A549 (cell line): ENCODE measurements around the gene UTP3. TPM values are rescaled to one million over a fixed set of nuclear protein-coding genes. Genes with fewer than 3 reads are reported as not detected.
"Not testable (repeated sequence)": the region's sequence is repeated elsewhere in the genome, so short reads cannot be mapped to it uniquely, and the experiment has no call there.

Source experiments
- ATAC-seq, 2 experiments: fragments of 200-7000 bp in 1 of 2; fragments of >200 bp in 1 of 2; cut with Nextera tagmentation in 1 of 2; cut with Tn5 transposase in 1 of 2; 3 replicates each; pipeline versions ENCODE4 v1.8.0 to v1.9.1; 2018 to 2020; ENCODE audit warnings: mild to moderate bottlenecking in 1 of 2, moderate library complexity in 1 of 2
- CTCF ChIA-PET: fragments of 300-600 bp; sonication (Branson Sonifier 250); formaldehyde crosslinking; extraction: SDS; loops from one replicate; lab custom pipeline; 2021; ENCODE audit warnings: antibody characterized with exemption, inconsistent platforms; lab: Yijun Ruan, JAX
- POLR2A ChIA-PET: fragments of 350-600 bp; formaldehyde crosslinking; extraction: SDS; loops from one replicate; lab custom pipeline; 2021; ENCODE audit warnings: antibody characterized with exemption, inconsistent platforms; lab: Yijun Ruan, JAX
- DNase-seq, 2 experiments: peaks; one replicate each; pipeline versions ENCODE4 v3.0.0 to v3.0.0-alpha.2; 2011 to 2016; ENCODE audit warnings: low read depth in 1 of 2, low spot score in 1 of 2
- FAIRE-seq: peaks from 2 replicates; lab custom pipeline; 2011; peaks lifted over from hg19 to GRCh38; lab: Jason Lieb, UNC
- H3K27ac ChIP-seq, 2 experiments: fragments of >200 bp; sonication (Bioruptor Twin); formaldehyde crosslinking; 3 replicates each; pipeline ENCODE4 v1.5.1; 2016 to 2017
- H3K4me1 ChIP-seq: fragments of >200 bp; sonication (Bioruptor Twin); formaldehyde crosslinking; 3 replicates; pipeline ENCODE4 v1.6.1; 2016
- H3K4me2 ChIP-seq: fragments of >200 bp; sonication (Bioruptor Twin); formaldehyde crosslinking; 3 replicates; pipeline ENCODE4 v1.6.1; 2016
- H3K4me3 ChIP-seq: fragments of >200 bp; sonication (Bioruptor Twin); formaldehyde crosslinking; 3 replicates; pipeline ENCODE4 v1.5.1; 2016
- H3K9me3 ChIP-seq: fragments of >200 bp; sonication (Bioruptor Twin); formaldehyde crosslinking; 3 replicates; pipeline ENCODE4 v1.6.1; 2016
- EHMT2 ChIP-seq: fragments of 200-600 bp; sonication (generic); IDR thresholded peaks from 2 replicates; pipeline ENCODE4 v1.6.1; 2016; ENCODE audit warnings: antibody characterized with exemption, low read depth, mild to moderate bottlenecking, moderate library complexity
- FOSL2 ChIP-seq, 2 experiments: fragments of 450-650 bp in 1 of 2; fragments of >200 bp in 1 of 2; sonication (Bioruptor Twin) in 1 of 2; formaldehyde crosslinking; IDR thresholded peaks; 2 replicates each; pipeline versions ENCODE4 v1.5.0 to v1.6.1; 2016 to 2020; ENCODE audit warnings: mild to moderate bottlenecking in 1 of 2, moderate library complexity in 1 of 2
- FOXS1 ChIP-seq: fragments of 250-450 bp; sonication (Bioruptor Pico); IDR thresholded peaks from 2 replicates; pipeline ENCODE4 v1.5.0; 2020; ENCODE audit warnings: mild to moderate bottlenecking, moderate library complexity
- HOXB13 ChIP-seq: fragments of 250-450 bp; sonication (Bioruptor Pico); IDR thresholded peaks from 2 replicates; pipeline ENCODE4 v1.5.0; 2020; ENCODE audit warnings: low read depth, mild to moderate bottlenecking, moderate library complexity
- SREBF2 ChIP-seq: fragments of 450-650 bp; IDR thresholded peaks from 2 replicates; pipeline ENCODE4 v1.6.1; 2014; ENCODE audit warnings: mild to moderate bottlenecking, moderate library complexity
- ZC3H11A ChIP-seq: fragments of 450-650 bp; IDR thresholded peaks from 2 replicates; pipeline ENCODE4 v1.6.1; 2014; ENCODE audit warnings: antibody characterized with exemption, mild to moderate bottlenecking
- ZNF302 ChIP-seq: fragments of 250-450 bp; sonication (Bioruptor Pico); IDR thresholded peaks from 2 replicates; pipeline ENCODE4 v1.9.0; 2021; ENCODE audit warnings: inconsistent platforms, mild to moderate bottlenecking, moderate library complexity
- ZSCAN20 ChIP-seq: fragments of 250-450 bp; sonication (Bioruptor Pico); IDR thresholded peaks from 2 replicates; pipeline ENCODE4 v1.8.0; 2022; ENCODE audit warnings: mild to moderate bottlenecking, moderate library complexity
- WGBS: methylation state at CpG from one replicate; pipeline ENCODE4 v1.1.6; 2017; ENCODE audit errors: missing lambda C conversion rate; 5-methylcytosine and 5-hydroxymethylcytosine counted together
- polyA plus RNA-seq, 4 experiments: library from polyadenylated mRNA; depleted of rRNA in 3 of 4; stranded (reverse); fragments of >200 nt; fragmentation: RNase III in 1 of 4; extraction: RNeasy Plus Mini Kit Qiagen cat#74134 plus additional on column Dnase treatment in 1 of 4; gene quantifications; 2 replicates in 3 of 4; 3 replicates in 1 of 4; pipeline ENCODE4 v1.2.3, GENCODE V29; 2011 to 2017
- TF ChIP-seq, protein P1 (sequence below): fragments of >200 bp; sonication (Bioruptor Twin); formaldehyde crosslinking; IDR thresholded peaks from 3 replicates; pipeline ENCODE4 v1.5.1; 2016
- TF ChIP-seq, protein P2 (sequence below): fragments of 450-650 bp; IDR thresholded peaks from 2 replicates; pipeline ENCODE4 v1.6.1; 2014; ENCODE audit warnings: antibody characterized with exemption
- TF ChIP-seq, protein P3 (sequence below): IDR thresholded peaks from 2 replicates; pipeline ENCODE4 v1.6.1; 2012; ENCODE audit warnings: low read depth, borderline replicate concordance
- TF ChIP-seq, protein P4 (sequence below): fragments of 150-350 bp; IDR thresholded peaks from 2 replicates; pipeline ENCODE4 v1.6.1; 2014; ENCODE audit warnings: low read depth, mild to moderate bottlenecking, low read length

UTP3 gene
- polyA plus RNA-seq, 2 of the 4 experiments (the other 2 are of a cell fraction), result 24.8 to 44.6 TPM

DNA sequence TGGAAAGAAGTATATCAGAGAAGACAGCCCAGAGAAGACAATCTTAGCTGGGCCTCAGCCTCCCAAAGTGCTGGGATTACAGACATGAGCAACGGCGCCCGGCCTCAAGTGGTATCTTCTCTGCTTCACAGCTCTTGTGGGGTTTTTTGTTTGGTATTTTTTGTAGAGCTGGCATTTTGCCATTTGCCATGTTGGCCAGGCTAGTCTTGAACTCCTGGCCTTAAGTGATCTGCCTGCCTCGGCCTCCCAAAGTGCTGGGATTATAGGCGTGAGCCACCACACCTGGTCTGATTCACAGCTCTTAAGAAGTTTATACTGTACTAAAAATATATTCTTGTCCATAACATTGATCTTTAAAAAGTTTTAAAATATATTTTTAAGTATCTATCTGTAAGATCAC is 12.4 kb downstream of the UTP3 start:
- CTCF ChIA-PET, result interaction anchor here (1.0 to 1.6 kb wide), 2 partner anchors 8 to 12 kb away, joined by 3 to 10 read pairs; partner anchors contain the start of gene UTP3
- ATAC-seq (no peak), DNase-seq (no peak), FAIRE-seq (no peak)
- Histone ChIP-seq H3K4me1 (peaks cover 10% of the 10 kb centered on the region; the same call in 2 of the 3 replicates), H3K9me3 (no peaks in the 10 kb centered on the region), H3K27ac (no peak overlapping the region), H3K4me2 (no peak overlapping the region), H3K4me3 (no peak overlapping the region)
- POLR2A ChIA-PET, result no interaction called here
- WGBS, result 84% methylated on average over 5 of the region's 5 CpGs
- TF ChIP-seq FOSL2 (IDR thresholded peaks at IDR 0.05) (no peak), FOSL2 (CRISPR knock-in tag; IDR thresholded peaks at IDR 0.05) (no peak), HOXB13 (CRISPR knock-in tag) (no peak), FOXS1 (CRISPR knock-in tag) (no peak), ZC3H11A (no peak), SREBF2 (no peak), ZNF302 (CRISPR knock-in tag) (no peak), EHMT2 (no peak)
- TF ChIP-seq, protein P1, sequence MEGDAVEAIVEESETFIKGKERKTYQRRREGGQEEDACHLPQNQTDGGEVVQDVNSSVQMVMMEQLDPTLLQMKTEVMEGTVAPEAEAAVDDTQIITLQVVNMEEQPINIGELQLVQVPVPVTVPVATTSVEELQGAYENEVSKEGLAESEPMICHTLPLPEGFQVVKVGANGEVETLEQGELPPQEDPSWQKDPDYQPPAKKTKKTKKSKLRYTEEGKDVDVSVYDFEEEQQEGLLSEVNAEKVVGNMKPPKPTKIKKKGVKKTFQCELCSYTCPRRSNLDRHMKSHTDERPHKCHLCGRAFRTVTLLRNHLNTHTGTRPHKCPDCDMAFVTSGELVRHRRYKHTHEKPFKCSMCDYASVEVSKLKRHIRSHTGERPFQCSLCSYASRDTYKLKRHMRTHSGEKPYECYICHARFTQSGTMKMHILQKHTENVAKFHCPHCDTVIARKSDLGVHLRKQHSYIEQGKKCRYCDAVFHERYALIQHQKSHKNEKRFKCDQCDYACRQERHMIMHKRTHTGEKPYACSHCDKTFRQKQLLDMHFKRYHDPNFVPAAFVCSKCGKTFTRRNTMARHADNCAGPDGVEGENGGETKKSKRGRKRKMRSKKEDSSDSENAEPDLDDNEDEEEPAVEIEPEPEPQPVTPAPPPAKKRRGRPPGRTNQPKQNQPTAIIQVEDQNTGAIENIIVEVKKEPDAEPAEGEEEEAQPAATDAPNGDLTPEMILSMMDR, result no peak
- TF ChIP-seq, protein P2, sequence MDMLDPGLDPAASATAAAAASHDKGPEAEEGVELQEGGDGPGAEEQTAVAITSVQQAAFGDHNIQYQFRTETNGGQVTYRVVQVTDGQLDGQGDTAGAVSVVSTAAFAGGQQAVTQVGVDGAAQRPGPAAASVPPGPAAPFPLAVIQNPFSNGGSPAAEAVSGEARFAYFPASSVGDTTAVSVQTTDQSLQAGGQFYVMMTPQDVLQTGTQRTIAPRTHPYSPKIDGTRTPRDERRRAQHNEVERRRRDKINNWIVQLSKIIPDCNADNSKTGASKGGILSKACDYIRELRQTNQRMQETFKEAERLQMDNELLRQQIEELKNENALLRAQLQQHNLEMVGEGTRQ, result no peak

GRCh38 chr4:70701271-70701670 is 12.9 kb downstream of the UTP3 start:
- POLR2A ChIA-PET, result no interaction called here
- H3K4me2 ChIP-seq, result no peak overlapping the region

GRCh38 chr4:70702592-70702991 is 14.3 kb downstream of the UTP3 start:
- not testable (repeated sequence) for H3K4me3 ChIP-seq, FAIRE-seq, ATAC-seq, H3K27ac ChIP-seq, DNase-seq, H3K4me2 ChIP-seq, H3K9me3 ChIP-seq
- POLR2A ChIA-PET, result interaction anchor here (1.3 kb wide), 1 partner anchor 10 kb away, joined by 4 read pairs; no protein-coding TSS in a partner anchor
- peaks cover 21% of the 10 kb centered on the region for H3K4me1 ChIP-seq
- WGBS, result 86% methylated on average over 2 of the region's 2 CpGs
- CTCF ChIA-PET, result interaction anchor here (0.7 to 3.9 kb wide), 2 partner anchors 9 to 14 kb away, joined by 3 to 15 read pairs; no protein-coding TSS in a partner anchor

More at GRCh38 chr4:70701271-70701670, 12.9 kb downstream of the UTP3 start:
- CTCF ChIA-PET, result interaction anchor here (1.6 kb wide), 1 partner anchor 12 kb away, joined by 10 read pairs; the partner anchor contains the start of gene UTP3
- no peak overlapping the region for H3K27ac ChIP-seq
- TF ChIP-seq, protein P3, sequence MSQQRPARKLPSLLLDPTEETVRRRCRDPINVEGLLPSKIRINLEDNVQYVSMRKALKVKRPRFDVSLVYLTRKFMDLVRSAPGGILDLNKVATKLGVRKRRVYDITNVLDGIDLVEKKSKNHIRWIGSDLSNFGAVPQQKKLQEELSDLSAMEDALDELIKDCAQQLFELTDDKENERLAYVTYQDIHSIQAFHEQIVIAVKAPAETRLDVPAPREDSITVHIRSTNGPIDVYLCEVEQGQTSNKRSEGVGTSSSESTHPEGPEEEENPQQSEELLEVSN, result no peak
- TF ChIP-seq FOXS1 (CRISPR knock-in tag), result no peak
- TF ChIP-seq, protein P1, result no peak
- TF ChIP-seq ZSCAN20 (CRISPR knock-in tag), result no peak
- TF ChIP-seq, protein P4, sequence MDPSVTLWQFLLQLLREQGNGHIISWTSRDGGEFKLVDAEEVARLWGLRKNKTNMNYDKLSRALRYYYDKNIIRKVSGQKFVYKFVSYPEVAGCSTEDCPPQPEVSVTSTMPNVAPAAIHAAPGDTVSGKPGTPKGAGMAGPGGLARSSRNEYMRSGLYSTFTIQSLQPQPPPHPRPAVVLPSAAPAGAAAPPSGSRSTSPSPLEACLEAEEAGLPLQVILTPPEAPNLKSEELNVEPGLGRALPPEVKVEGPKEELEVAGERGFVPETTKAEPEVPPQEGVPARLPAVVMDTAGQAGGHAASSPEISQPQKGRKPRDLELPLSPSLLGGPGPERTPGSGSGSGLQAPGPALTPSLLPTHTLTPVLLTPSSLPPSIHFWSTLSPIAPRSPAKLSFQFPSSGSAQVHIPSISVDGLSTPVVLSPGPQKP, result no peak
- FAIRE-seq (no peak), ATAC-seq (no peak), DNase-seq (no peak)
- peaks cover 10% of the 10 kb centered on the region; the same call in 2 of the 3 replicates for H3K4me1 ChIP-seq
- H3K4me3 ChIP-seq, result no peak overlapping the region
- no peaks in the 10 kb centered on the region for H3K9me3 ChIP-seq
- 86% methylated on average over 1 of the region's 1 CpG for WGBS
